Measurements from ENCODE around the gene NDUFAF8. TPM values are rescaled to one million over a fixed set of nuclear protein-coding genes. Genes with fewer than 3 reads are reported as not detected.

Gene NDUFAF8
- total and polyA plus RNA-seq, 10 of the 15 experiments (the other 5 are each of a cell fraction or from before 2014, with no cell fraction given) = 22.0 to 307 (median 106) TPM

GRCh38 chr17:81200201-81200600, 38.9 kb upstream of the NDUFAF8 start:
- H3K4me1 ChIP-seq (ENCODE audit: control insufficient read depth, insufficient read depth, low read length) = no peaks in the 10 kb centered on the region
- no peaks in the 10 kb centered on the region for H3K9me3 ChIP-seq (replicated peaks; ENCODE audit: control insufficient read depth, insufficient read depth, low read length)
- POLR2A ChIA-PET = no interaction called here
- no peak overlapping the region for H3K4me3 ChIP-seq
- no peak for FAIRE-seq
- H3K27ac ChIP-seq (ENCODE audit: control insufficient read depth, insufficient read depth) = no peak overlapping the region
- no peak overlapping the region for H3K9ac ChIP-seq (ENCODE audit: control insufficient read depth, insufficient read depth, low read length)
- TF ChIP-seq HDAC2 (IDR thresholded peaks at IDR 0.05) (no peak), SUZ12 (IDR thresholded peaks at IDR 0.05; ENCODE audit: unreplicated experiment) (no peak), TAF1 (IDR thresholded peaks at IDR 0.05; ENCODE audit: borderline replicate concordance, low read depth, low read length) (no peak), GABPA (IDR thresholded peaks at IDR 0.05; ENCODE audit: low read depth) (no peak), IRF4 (IDR thresholded peaks at IDR 0.05; ENCODE audit: low read depth, low read length) (no peak), GATAD2B (conservative IDR thresholded peaks at IDR 0.05; ENCODE audit: low read depth) (no peak), SREBF2 (IDR thresholded peaks at IDR 0.05; ENCODE audit: low read length) (no peak), HCFC1 (IDR thresholded peaks at IDR 0.05; ENCODE audit: low read length) (no peak), NKRF (conservative IDR thresholded peaks at IDR 0.05) (no peak), TCF12 (IDR thresholded peaks at IDR 0.05; ENCODE audit: low read depth, low read length) (no peak), ZNF274 (IDR thresholded peaks at IDR 0.05; ENCODE audit: insufficient read depth, insufficient read length) (no peak), ZZZ3 (IDR thresholded peaks at IDR 0.05; ENCODE audit: control insufficient read depth, insufficient read length, low read depth) (no peak), ATF3 (IDR thresholded peaks at IDR 0.05; ENCODE audit: borderline replicate concordance, extremely low read depth, low read depth, low read length) (no peak), HDAC6 (IDR thresholded peaks at IDR 0.05; ENCODE audit: unreplicated experiment) (no peak)
- H3K27me3 ChIP-seq (replicated peaks in 1 of 2; ENCODE audit: control insufficient read depth in 2 of 2, insufficient read depth in 2 of 2, low read length in 1 of 2) = no peaks in the 10 kb centered on the region
- H2AFZ ChIP-seq (ENCODE audit: control insufficient read depth, low read depth, low read length) = no peak overlapping the region
- in situ Hi-C loops (cut with MboI) = no loop called here
- no peak for ATAC-seq
- DNase-seq (ENCODE audit: low read depth, low spot score) = no peak
- no TSS peak for BruUV-seq (replicated peaks)
- RAD21 ChIA-PET (ENCODE audit: unreplicated experiment) = no interaction called here
- 92% methylated on average over 18 of the region's 18 CpGs for WGBS (ENCODE audit: insufficient coverage, insufficient replicate concordance, low lambda C conversion rate, missing lambda C conversion rate)
- H3K79me2 ChIP-seq (ENCODE audit: control insufficient read depth, insufficient read depth, low read length) = no peaks in the 10 kb centered on the region
- SMC1A ChIA-PET (ENCODE audit: uncharacterized antibody, unreplicated experiment) = no interaction called here
- no peaks in the 10 kb centered on the region for H4K20me1 ChIP-seq (ENCODE audit: control insufficient read depth, insufficient read depth)
- H3K4me2 ChIP-seq (ENCODE audit: control insufficient read depth, insufficient read depth) = no peak overlapping the region
- CTCF ChIA-PET = no interaction called here
- intact Hi-C loops (cut with micrococcal nuclease; ENCODE audit: unreplicated experiment) = no loop called here
- H3K36me3 ChIP-seq (ENCODE audit: control insufficient read depth in 2 of 2, insufficient read depth in 2 of 2, low read length in 1 of 2) = peaks cover 4 to 6% of the 10 kb centered on the region in 2 experiments; a peak in 2 of 4 replicates

Measured in GM12878 (cell line).